Left renal pelvis (tissue), 4 donors: ENCODE results near the gene XPO5. TPM values are rescaled to one million over a fixed set of nuclear protein-coding genes. Genes with fewer than 3 reads are reported as not detected.
"Not testable (repeated sequence)": the region's sequence is repeated elsewhere in the genome, so short reads cannot be mapped to it uniquely, and the experiment has no call there.

ENCODE experiments used
- DNase-seq, 4 donors: peaks; one replicate each; pipeline ENCODE4 v3.0.0-alpha.2; 2013; ENCODE audit warnings: low read depth in 4 of 4, low spot score in 3 of 4
- polyA plus RNA-seq, 4 donors: library from polyadenylated mRNA; unstranded; fragments of 120-200 nt; gene quantifications; one replicate each; pipeline ENCODE4 v1.2.1, GENCODE V29; 2013; ENCODE audit not compliant: insufficient read length in 4 of 4

Gene XPO5
- polyA plus RNA-seq, 4 donors: 29.2 to 53.9 (median 49.5) TPM

DNA sequence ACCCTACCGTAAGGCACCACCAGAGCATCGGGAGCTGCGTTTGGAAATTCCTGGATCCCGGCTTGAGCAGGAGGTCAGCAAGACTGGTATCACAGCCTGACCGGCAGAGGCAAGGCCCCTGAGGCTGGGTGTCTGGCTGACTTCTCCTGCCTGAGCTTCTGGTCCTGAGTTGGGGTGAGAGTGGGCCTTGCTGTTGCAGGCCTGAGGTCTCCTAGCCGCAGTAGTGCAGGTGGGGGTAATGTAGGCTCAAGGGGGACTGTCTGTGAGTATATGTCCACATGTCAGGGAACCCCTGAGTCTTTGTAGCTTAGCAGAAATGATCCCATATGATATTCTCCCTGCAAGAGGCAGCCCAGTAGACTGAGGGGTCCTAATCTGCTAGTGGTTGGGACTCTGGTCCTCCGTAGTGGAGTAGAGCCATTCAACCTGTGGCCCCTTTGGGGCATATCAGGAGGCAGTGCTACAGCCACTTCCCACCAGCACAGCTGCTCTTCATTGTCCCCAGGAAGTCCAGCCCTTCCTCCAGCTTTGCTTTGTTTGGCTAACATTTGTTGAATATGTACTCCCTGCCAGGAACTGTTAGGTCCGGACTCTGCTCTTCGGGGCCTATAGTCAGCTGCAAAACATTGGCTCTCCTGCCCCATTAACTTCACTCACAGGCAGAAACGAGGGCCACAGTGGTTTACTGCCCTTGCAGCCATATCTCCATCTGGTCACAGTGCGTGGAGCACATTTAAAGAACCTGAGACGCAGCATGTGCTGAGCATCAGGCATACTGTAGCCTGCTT, 76.6 kb downstream of the XPO5 start:
- DNase-seq: no peak

DNA sequence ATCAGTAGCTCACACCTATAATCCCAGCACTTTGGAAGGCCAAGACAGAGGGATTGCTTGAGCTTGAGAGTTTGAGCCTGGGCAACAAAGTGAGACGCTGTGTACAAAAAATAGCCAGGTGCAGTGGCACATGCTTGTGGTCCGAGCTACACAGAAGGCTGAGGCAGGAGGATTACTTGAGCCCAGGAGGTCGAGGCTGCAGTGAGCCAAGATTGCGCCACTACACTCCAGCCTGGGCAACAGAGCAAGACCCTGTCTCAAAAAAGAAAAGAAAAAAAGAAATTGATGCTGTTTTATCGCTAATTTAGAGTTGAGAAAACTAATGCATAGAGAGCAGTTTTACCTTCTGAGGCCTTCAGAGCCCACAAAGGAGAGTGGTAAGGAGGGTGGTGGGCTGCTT, 77.5 kb downstream of the XPO5 start:
- DNase-seq: not testable (repeated sequence)

DNA sequence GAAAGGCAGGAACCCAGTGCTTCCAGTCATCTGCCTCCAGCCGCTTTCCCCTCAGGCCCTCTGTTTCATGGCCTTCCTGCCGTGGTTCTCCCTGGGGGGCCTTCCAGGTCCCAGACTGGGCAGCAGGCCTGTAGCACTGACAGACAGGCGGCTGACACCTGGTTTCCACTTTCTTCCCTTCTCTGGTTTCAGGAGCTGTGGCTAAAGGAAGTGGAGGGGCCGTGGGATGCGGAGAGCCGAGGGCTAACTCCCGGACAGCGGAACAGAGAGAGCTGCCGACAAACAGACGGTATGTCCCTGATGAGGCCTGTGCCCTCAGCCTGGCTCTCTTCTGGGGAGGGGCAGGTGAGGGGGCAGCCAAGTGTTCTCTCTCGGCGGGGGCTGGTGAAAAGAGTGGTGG, 78.1 kb downstream of the XPO5 start:
- DNase-seq: no peak

GRCh38 chr6:43497129-43497396, 78.8 kb downstream of the XPO5 start:
- DNase-seq: no peak

- DNase-seq: no peak
These were observed 79.3 kb downstream of the XPO5 start for GRCh38 chr6:43496370-43497128.

DNA sequence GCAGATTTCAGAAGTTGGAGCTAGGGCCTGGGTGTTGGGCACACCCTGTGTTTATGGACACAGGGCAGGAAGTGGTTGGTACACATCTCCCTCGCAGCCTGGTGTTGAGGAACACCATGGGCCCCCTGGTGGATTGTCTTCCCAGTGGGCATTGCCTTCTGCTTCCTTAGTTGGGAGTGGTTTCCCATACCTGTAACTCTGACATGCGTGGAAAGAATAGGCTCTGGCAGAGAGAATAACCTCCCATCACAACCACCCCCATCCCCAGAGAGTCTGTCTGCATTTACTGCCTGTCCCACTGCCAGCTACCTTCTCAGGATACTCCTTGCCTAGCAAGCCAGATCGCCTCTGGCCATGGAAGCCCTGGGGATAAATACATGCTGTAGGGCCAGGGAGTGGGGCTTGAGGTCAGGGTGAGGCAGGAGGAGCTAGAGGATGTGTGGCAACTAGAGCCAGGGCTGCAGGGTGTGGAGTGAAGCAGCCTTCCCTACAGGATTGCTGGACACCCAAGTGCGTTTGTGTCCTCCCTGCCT, 80.4 kb downstream of the XPO5 start:
- no peak for DNase-seq

- DNase-seq: no peak
These were observed 81.1 kb downstream of the XPO5 start for GRCh38 chr6:43494766-43495165.

DNA sequence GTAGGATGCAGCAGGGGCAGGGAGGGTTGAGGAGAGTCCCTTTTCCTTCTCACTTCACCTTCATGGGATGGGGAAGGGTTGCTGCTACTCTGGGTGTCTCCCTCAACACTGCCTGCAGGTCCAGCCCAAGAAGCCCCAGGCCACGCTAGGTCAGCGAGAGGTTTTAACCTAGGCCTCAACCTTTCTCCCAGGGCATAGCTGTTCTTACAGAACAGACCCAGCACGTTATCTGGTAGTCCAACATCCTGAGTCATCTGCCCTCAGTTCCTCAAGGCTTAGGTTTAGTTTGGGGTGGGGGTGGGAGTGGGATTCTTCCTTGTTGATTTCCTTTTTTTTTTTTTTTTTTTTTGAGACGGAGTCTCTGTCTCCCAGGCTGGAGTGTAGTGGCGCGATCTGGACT, 81.5 kb downstream of the XPO5 start:
- no peak for DNase-seq

GRCh38 chr6:43493833-43494232, 82.0 kb downstream of the XPO5 start:
- DNase-seq: no peak

GRCh38 chr6:43493230-43493629, 82.6 kb downstream of the XPO5 start:
- no peak for DNase-seq

- DNase-seq: no peak
These were observed 83.2 kb downstream of the XPO5 start for GRCh38 chr6:43492673-43493072.

DNA sequence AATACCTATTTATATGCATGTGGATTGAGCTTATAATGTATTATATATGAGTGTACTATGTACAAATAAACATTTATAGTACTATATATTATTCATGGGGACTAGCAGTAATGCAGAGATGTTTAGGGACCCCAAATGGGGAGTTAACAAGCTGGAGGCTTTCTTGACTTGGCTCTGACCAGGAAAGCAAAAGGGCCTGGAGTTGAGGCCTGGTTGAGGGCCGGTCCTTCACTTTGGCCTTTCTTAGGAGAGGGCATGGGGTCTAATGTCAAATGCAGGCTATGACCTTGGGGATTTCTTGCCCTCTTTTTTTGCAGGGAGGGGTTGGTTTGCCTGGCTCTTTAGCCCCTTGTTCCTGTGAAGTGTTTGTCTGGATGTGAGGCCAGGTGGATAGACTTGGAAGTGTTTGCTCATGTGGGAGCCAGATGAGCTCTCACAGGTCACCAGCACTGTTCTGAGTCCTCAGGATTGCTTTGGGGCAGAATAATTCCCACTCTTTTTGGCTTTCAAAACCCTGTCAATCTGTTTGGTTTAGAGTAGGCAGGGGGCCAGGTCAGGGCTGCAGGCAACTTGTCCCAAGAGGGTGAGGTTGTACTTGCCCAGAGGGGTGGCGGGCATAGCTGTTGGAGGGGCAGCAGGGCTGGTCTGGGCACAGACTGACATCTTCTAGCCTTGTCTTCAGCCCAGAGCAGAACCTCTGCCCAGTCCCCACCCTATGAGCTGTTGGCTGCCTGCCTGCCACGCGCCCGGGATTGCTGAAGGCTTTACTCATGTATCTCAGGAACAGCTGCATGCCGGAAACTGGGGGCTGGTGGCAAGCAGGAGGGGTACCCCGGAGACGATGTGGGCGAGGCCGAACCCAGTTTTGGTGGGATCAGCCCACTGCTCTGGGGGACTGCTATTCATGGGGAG, 83.8 kb downstream of the XPO5 start:
- DNase-seq: no peak

GRCh38 chr6:43490523-43490939, 85.3 kb downstream of the XPO5 start:
- DNase-seq: no peak

DNA sequence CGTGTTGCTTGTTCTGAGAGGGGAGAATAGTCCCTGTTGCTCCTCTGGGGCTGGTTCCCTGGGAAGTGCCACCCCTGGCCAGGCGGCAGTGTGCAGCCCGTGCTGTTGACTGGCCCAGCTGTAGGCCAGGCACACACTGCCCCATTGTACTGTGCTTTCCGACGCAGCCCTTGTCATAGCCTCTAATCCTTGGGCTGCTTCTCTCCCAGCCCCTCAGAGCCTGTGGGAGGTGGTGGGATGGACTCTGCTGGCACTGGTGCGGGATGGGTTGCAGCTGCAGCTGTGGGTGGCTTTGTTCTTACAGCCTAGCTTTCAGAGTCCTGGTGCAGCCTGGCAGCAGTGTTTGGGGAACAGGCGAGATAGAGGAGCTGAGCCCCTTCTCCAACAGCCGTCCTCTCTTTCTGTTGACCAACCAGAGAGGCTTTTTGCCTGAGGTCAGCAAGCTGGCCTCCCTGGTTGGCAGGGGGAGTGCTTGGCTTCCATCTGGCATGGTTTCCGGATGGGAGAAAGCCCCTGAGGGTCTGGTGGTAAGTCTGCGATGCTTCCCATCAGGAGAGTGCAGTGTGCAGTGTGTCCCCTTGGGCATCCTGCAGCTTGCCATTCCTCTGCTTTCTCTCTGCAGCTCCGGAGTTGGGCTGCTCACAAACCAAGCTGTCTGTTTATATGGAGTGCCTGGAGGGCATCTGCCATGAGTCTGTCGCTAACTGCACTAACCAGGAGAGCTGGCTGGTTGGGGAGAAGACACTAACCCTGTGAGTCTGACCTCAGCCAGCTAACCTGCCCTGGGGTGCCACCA, 86.4 kb downstream of the XPO5 start:
- DNase-seq: no peak

- no peak for DNase-seq
These were observed 87.1 kb downstream of the XPO5 start for GRCh38 chr6:43488667-43489276.

GRCh38 chr6:43481591-43482236, 94.1 kb downstream of the XPO5 start:
- DNase-seq: no peak

- no peak for DNase-seq
These were observed 94.8 kb downstream of the XPO5 start for GRCh38 chr6:43481075-43481474.

GRCh38 chr6:43478008-43478372, 97.8 kb downstream of the XPO5 start:
- no peak for DNase-seq

- peak; percentile 75 to 80 (median 78) for DNase-seq
These were observed 98.4 kb downstream of the XPO5 start, which contains the start of gene TJAP1 for GRCh38 chr6:43477235-43478007. TSS of gene TJAP1 (plus strand) at chr6:43477570. CDS start at chr6:43499002, 21,432 bp downstream.
